ENCODE measurements around the gene ZNF613.
"Not testable (repeated sequence)": the region's sequence is repeated elsewhere in the genome, so short reads cannot be mapped to it uniquely, and the experiment has no call there.

The ZNF613 gene

GRCh38 chr19:51926784-51927741 is at the start of gene ZNF613:
TSS of gene ZNF613 (plus strand) at chr19:51927472. CDS start at chr19:51936221, 8,749 bp downstream.
- DNase-seq (ENCODE audit: low read depth) = peak; percentile 77

- DNase-seq (ENCODE audit: low read depth) = no peak
Observed at GRCh38 chr19:51882518-51882917, 44.8 kb upstream of the ZNF613 start.

DNA sequence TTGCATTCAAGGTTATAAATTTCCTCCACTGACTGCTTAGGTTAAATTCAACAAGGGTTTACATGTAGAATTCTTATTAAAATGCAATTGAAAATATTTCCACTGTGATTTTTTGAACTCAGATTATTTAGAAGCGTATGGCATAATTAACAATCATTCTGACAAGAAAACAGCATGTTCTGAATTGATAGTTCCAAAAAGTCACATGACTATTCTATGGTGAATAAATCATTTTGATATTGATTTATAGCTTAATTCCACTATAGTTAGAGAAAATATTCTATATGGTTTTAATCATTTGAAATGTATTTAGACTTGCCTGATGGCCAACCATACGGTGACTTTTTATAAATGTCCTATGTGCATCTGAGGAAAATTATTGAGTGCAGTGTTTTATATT is 42.6 kb upstream of the ZNF613 start:
- no peak for DNase-seq (ENCODE audit: low read depth)

DNA sequence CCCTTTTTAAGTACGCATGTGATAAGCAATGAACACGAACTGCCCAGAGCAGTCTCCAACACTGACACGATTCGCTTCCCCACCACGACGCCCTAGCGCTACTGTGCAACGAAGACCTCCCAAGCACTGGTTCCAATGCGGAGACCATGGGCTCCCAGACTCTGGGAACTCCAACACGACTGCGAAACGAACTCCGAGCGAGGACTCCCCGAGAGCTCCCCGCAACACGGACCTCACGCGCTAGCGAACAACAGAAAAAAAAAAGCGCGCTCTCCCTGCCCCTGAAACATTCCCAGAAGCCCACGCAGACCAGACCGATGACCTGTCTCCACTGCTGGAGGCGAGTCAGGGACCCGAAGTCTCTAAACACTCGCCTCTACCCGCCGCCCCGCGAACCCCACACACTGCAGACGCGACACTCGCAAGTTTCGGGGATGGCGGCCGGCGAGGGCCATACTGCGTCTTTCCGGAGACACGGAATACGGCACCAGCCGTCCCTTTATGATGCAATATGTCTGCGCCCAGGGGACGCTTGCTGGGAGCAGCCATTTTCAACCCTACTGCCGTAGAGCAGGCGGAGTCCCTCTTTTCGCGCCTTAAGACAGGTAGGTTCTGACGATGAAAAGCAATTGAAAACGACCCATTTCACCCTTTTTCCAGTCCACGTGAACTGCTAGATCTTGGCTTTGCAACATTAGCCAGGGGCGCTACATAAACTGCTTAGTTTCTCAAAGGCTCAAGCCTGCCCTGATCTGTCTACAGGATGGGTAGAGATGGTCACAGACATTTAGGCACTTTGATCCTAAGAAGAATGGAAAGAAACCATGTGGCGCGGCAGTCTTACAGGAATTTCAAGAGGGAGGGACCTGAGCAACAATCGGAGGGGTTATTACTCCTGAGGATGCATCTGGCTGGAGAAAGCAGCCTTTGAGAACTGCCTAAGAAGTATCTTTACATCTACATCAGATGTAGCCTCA is 39.5 kb upstream of the ZNF613 start, which contains the start of gene ZNF577:
Gene ZNF577 (minus strand): TSS at position 430 of the 977 bp plus-strand sequence. CDS start 7,569 bp downstream, outside the sequence.
- peak; percentile 50 for DNase-seq (ENCODE audit: low read depth)

DNA sequence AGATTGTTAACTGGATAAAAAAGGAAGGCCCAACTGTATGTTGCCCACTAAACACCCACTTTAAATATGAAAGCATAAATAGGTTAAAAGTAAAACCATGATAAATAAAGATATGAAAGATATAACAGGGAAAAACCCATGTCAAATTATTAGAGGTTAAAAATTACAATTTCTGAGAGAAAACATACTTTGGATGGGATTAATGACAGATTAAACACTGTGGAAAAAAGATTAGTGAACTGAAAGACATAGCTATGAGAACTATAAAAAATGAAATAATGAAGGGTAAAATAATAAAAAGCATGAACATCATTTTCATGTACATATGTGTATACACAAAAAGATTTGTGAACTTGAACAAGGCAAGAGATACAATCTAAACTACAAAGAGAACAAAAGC is 37.3 kb upstream of the ZNF613 start:
- DNase-seq (ENCODE audit: low read depth) = no peak

DNA sequence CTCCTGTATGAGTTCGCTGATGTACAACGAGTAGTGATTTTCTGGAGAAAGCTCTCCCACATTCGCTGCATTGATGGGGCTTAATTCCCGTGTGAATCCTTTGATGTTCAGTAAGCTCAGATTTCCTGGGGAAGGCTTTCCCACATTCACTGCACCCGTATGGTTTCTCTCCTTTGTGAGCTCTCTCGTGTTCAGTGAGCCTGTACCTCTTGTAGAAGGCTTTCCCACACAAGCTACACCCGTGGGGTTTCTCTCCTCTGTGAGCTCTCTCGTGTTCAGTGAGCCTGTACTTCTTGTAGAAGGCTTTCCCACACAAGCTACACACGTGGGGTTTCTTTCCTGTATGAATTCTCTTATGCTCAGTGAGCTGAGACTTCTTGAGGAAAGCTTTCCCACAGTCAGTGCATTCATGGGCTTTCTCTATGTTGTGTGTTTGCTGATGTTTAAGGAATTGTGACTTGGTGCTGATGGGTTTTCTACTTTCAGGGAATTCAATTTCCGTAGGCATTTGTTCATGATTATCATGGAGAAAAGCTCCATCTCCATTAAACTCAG is 36.0 kb upstream of the ZNF613 start:
- no peak for DNase-seq (ENCODE audit: low read depth)

DNA sequence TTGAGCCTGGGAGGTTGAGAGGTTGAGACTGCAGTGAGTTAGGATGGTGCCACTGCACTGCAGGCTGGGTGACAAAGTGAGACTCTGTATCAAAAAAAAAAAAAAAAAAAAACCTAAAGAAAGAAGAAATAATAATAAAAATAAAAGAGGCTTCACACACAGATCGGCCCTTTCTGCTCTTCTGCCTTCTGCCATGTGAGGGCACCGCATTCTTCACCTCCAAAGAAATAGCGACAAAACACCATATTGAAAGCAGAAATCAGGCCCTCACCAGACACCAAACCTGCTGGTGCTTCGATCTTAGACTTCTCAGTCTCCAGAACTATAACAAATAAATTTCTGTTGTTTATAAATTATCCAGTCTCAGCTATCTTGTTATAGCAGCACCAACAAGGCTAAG is 25.4 kb upstream of the ZNF613 start:
- no peak for DNase-seq (ENCODE audit: low read depth)

DNA sequence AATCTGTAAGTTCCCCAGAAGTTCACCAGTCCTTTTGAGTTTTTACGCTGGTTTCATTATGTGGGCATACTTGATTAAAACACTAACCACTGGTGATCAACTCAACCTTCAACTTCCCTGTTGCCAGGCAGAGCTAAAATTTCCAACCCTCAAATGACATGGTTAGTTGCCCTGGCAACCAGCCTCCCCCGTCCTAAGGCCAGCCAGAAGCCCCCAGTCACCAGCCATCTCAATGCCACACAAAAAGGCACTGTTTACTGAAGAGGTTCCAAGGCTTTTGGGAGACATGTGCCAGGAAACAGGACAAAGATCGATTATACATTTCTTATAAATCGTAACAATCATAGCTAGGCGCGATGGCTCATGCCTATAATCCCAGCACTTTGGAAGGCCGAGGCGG is 24.1 kb upstream of the ZNF613 start:
- DNase-seq (ENCODE audit: low read depth) = no peak

DNA sequence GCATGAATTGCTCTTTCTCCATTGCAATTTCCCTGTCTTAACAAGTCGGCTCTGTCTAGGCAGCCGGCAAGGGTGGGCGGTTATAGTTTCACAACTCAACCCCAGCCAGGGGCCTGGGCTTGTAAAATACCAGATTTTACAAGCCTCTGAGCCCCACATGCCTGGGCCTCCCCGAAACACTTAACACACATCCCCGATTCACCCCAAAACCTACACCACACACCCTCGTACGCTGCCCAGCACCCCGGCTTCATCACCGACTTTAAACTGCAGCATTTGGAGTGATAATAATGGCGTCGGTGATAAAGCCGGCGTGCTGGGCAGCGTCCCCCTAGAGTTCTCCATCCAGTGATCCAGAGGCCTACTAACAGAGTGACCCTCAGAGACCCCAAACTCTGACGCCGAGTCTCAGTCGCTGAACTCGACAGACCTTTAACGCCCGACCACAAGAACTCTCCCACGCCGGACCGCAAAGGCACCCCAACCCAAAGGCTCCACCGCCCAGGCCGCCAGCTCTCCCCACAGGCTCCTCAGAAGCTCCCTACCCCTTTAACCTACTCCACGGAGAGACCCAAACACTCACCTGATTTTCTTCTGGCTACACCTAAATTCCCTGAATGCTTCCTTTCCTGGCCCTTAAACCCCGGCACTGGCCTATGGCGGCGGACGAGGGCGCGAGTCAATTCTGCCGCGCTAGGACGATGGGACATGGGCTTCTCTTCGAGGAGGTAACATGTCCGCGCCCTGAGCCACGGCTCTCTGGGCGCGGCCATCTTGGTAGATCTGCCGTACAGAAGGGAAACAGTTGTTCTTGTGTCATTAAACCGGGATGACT is 22.7 kb upstream of the ZNF613 start, which contains the start of gene ZNF649:
Gene ZNF649 (minus strand): TSS at position 687 of the 835 bp plus-strand sequence. CDS start 4,910 bp downstream, outside the sequence.
- no peak for DNase-seq (ENCODE audit: low read depth)

DNA sequence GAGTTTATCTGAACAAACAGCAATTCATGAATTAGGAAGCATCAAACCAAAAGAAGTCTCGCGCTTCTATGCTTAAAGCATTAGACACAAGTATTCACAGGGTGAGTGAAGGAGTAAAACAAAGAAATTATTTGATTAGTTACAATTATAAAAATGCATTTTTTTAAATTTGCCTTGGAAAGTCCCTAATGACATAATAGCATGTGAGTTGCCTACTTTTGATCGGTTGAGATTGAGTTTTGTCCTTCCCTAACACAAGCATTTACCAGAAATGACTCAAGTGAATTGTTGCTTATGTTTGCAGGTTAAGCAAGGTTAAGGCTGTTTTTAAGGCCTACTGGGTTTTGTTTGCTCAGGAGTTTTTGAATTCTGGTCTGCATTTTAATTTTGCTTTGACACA is 22.1 kb upstream of the ZNF613 start:
- no peak for DNase-seq (ENCODE audit: low read depth)

DNA sequence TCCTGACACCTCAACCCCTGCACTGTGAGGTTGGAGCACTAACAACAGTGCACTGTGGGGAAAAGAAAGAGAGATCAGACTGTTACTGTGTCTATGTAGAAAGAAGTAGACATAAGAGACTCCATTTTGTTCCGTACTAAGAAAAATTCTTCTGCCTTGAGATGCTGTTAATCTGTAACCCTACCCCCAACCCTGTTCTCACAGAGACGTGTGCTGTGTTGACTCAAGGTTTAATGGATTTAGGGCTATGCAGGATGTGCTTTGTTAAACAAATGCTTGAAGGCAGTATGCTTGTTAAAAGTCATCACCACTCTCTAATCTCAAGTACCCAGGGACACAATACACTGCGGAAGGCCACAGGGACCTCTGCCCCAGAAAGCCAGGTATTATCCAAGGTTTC is 21.6 kb upstream of the ZNF613 start:
- DNase-seq (ENCODE audit: low read depth) = not testable (repeated sequence)

DNA sequence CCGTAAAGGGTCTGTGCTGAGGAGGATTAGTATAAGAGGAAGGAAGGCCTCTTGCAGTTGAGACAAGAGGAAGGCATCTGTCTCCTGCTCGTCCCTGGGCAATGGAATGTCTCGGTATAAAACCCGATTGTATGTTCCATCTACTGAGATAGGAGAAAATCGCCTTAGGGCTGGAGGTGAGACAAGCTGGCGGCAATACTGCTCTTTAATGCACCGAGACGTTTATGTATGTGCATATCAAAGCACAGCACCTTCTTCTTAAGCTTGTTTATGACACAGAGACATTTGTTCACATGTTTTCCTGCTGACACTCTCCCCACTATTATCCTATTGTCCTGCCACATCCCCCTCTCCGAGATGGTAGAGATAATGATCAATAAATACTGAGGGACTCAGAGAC is 21.2 kb upstream of the ZNF613 start:
- not testable (repeated sequence) for DNase-seq (ENCODE audit: low read depth)

DNA sequence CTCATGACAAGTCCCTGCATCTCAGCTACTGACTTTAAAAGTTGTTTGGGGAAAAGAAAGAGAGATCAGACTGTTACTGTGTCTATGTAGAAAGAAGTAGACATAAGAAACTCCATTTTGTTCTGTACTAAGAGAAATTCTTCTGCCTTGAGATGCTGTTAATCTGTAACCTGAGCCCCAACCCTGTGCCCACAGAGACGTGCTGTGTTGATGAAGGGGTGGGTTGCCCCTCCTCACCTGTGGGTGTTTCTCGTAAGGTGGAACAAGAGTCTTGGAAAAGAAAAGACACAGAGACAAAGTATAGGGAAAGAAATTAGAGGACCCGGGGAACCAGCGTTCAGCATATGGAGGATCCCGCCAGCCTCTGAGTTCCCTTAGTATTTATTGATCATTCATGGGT is 19.3 kb upstream of the ZNF613 start:
- not testable (repeated sequence) for DNase-seq (ENCODE audit: low read depth)

DNA sequence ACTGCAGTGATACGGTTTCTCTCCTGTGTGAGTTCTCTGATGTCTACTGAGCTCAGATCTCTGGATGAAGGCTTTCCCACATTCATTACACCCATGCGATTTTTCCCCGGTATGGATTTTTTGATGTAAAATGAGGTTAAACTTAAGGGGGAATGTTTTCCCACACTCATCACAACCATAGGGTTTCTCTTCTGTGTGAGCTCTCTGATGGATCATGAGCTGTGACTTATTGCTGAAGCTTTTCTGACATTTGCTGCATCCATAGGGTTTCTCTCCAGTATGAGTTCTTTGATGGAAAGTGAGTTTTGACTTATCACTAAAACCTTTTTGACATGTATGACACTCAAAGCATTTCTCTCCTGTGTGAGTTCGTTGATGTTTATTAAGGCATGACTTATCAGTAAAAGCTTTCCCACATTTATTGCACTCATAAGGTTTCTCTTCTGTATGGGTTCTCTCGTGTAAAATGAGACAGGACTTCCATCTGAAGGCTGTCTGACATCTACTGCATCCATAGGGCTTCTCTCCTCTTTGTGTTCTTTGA is 11.9 kb upstream of the ZNF613 start:
- DNase-seq (ENCODE audit: low read depth) = no peak

DNA sequence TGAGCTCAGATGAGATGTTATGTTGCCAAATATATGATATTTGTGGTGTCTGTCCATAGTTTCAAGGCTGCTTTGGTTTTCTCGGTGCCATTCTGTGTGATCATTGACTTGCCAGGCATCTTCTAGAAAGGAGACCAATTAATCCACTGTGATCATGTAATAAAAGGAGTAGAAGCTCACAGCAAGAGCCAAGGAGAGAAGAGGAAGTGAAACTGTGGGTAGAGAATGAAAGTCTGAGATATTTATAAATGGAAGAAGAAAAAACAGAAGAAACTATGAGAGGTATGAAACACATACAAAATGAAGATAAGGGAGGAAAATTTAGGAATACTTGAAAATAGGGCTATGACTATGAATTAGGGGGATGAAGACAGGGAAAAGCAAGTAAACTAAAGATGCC is 11.1 kb upstream of the ZNF613 start:
- no peak for DNase-seq (ENCODE audit: low read depth)

DNA sequence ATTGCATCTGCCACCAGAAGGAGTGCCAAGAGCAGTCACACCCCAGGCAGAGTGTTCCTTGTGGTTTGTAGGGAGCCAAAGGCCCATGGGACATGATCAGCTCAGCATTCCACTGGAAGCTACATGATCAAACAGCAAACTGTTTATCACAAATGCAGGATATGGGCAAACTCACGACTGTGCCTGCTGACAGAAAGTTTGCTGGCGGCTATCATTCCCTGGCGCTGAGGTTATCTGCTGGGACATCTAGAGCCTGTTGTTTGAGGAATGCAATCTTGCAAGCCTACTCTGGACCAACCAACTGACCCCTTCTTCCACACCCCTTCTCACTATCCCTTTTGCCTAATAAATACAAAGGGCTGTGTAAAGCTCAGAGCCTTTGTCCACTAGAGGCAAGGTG is 7.7 kb upstream of the ZNF613 start:
- DNase-seq (ENCODE audit: low read depth) = no peak

DNA sequence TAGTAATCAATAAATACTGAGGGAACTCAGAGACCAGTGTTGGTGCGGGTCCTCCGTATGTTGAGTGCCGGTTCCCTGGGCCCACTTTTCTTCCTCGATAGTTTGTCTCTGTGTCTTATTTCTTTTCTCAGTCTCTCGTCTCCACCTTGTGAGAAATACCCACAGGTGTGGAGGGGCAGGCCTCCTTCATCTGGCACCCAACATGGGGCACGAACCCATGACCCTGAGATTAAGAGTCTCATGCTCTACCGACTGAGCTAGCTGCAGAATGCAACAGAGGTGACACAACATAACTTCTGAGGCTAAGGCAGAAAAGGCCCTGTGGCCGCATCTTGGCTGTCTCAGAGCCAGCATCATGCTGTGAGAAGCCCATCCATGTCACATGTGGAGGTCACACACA is 5.3 kb upstream of the ZNF613 start:
- DNase-seq (ENCODE audit: low read depth) = no peak

DNA sequence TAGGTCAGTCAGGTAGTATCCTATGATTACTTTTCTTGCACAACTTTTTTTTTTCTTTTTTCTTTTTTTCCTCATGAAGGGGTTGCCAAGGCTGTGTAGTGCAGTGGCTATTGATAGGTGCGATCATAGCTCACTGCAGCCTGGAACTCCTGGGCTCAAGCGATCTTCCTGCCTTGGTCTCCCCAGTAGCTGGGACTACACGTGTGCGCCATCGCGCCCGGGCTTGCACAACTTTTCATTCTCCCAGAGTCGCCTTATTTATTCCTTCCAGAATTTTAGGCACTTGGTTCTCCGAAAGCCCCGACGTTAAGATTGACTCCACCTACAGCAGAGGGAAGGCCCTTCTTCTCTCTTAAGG is 867 bp upstream of the ZNF613 start:
- DNase-seq (ENCODE audit: low read depth) = no peak

- no peak for DNase-seq (ENCODE audit: low read depth)
Observed at GRCh38 chr19:51927859-51928258, 587 bp downstream of the ZNF613 start.

- DNase-seq (ENCODE audit: low read depth) = no peak
Observed at GRCh38 chr19:51931921-51932320, 4.6 kb downstream of the ZNF613 start.

DNA sequence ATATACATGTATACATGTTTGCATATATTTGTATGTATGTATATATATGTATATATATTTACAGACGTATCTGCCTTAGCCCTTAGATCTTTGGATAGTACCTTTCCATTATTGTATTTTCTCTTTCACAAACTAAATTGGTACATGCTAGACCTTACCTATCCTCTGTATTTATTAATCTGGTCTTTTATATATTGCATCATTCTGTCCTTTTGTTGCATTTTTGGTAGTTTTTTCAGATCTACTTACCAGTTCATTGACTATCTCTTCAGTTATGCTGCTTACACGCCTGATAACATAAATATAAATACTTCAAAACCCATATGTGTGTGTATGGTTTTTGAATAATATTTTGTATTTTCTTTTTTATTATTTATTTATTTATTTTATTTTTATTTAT is 11.7 kb downstream of the ZNF613 start:
- DNase-seq (ENCODE audit: low read depth) = no peak

All from GM04503 (cell line).